ENCODE results near the gene NUTF2.
"Not testable (repeated sequence)": the region's sequence is repeated elsewhere in the genome, so short reads cannot be mapped to it uniquely, and the experiment has no call there.

Gene NUTF2

GRCh38 chr16:67907397-67908180, 60.9 kb downstream of the NUTF2 start:
- peaks cover 15% of the 10 kb centered on the region for H3K36me3 Mint-ChIP-seq (ENCODE audit: low read depth)
- H3K27me3 Mint-ChIP-seq, result no peaks in the 10 kb centered on the region
- H3K4me3 Mint-ChIP-seq, result no peak overlapping the region

GRCh38 chr16:67909056-67909742, 62.5 kb downstream of the NUTF2 start:
- Mint-ChIP-seq H3K36me3 (ENCODE audit: low read depth) (peaks cover 9% of the 10 kb centered on the region), H3K27me3 (no peaks in the 10 kb centered on the region), H3K9me3 (no peaks in the 10 kb centered on the region), H3K4me1 (ENCODE audit: low read depth) (peaks cover 25% of the 10 kb centered on the region), H3K4me3 (no peak overlapping the region), H3K27ac (no peak overlapping the region)

More at GRCh38 chr16:67907397-67908180, 60.9 kb downstream of the NUTF2 start:
- Mint-ChIP-seq H3K27ac (peak overlapping the region; percentile 19), H3K9me3 (no peaks in the 10 kb centered on the region), H3K4me1 (ENCODE audit: low read depth) (peaks cover 25% of the 10 kb centered on the region)

- H3K4me3 Mint-ChIP-seq, result no peak overlapping the region
- H3K27ac Mint-ChIP-seq, result peak overlapping the region; percentile 1
- peaks cover 25% of the 10 kb centered on the region for H3K4me1 Mint-ChIP-seq (ENCODE audit: low read depth)
- H3K9me3 Mint-ChIP-seq, result no peaks in the 10 kb centered on the region
- no peaks in the 10 kb centered on the region for H3K27me3 Mint-ChIP-seq
- peaks cover 9% of the 10 kb centered on the region for H3K36me3 Mint-ChIP-seq (ENCODE audit: low read depth)
These were observed 63.4 kb downstream of the NUTF2 start for GRCh38 chr16:67910158-67910557.

- no peak overlapping the region for H3K27ac Mint-ChIP-seq
- no peaks in the 10 kb centered on the region for H3K27me3 Mint-ChIP-seq
- peaks cover 13% of the 10 kb centered on the region for H3K36me3 Mint-ChIP-seq (ENCODE audit: low read depth)
- H3K4me3 Mint-ChIP-seq, result no peak overlapping the region
- no peaks in the 10 kb centered on the region for H3K9me3 Mint-ChIP-seq
- H3K4me1 Mint-ChIP-seq (ENCODE audit: low read depth), result peaks cover 23% of the 10 kb centered on the region
These were observed 68.2 kb downstream of the NUTF2 start for GRCh38 chr16:67914758-67915495.

- peaks cover 18% of the 10 kb centered on the region for H3K4me1 Mint-ChIP-seq (ENCODE audit: low read depth)
- H3K27ac Mint-ChIP-seq, H3K4me3 Mint-ChIP-seq: not testable (repeated sequence)
These were observed 68.7 kb downstream of the NUTF2 start for GRCh38 chr16:67915496-67915769.

GRCh38 chr16:67915831-67916723, 69.3 kb downstream of the NUTF2 start:
- H3K4me3 Mint-ChIP-seq, result no peak overlapping the region
- no peaks in the 10 kb centered on the region for H3K27me3 Mint-ChIP-seq
- no peaks in the 10 kb centered on the region for H3K9me3 Mint-ChIP-seq
- H3K4me1 Mint-ChIP-seq (ENCODE audit: low read depth), result peaks cover 17% of the 10 kb centered on the region
- peaks cover 10% of the 10 kb centered on the region for H3K36me3 Mint-ChIP-seq (ENCODE audit: low read depth)
- no peak overlapping the region for H3K27ac Mint-ChIP-seq

More at GRCh38 chr16:67915496-67915769, 68.7 kb downstream of the NUTF2 start:
- H3K9me3 Mint-ChIP-seq; H3K36me3 Mint-ChIP-seq (ENCODE audit: low read depth); H3K27me3 Mint-ChIP-seq: not testable (repeated sequence)

GRCh38 chr16:67917140-67917851, 70.6 kb downstream of the NUTF2 start:
- peaks cover 29% of the 10 kb centered on the region for H3K4me1 Mint-ChIP-seq (ENCODE audit: low read depth)
- no peaks in the 10 kb centered on the region for H3K9me3 Mint-ChIP-seq
- no peak overlapping the region for H3K4me3 Mint-ChIP-seq
- peak overlapping the region; percentile 84 for H3K27ac Mint-ChIP-seq
- H3K27me3 Mint-ChIP-seq, result no peaks in the 10 kb centered on the region
- peaks cover 5% of the 10 kb centered on the region for H3K36me3 Mint-ChIP-seq (ENCODE audit: low read depth)

GRCh38 chr16:67917852-67918236, 71.1 kb downstream of the NUTF2 start:
- Mint-ChIP-seq H3K9me3 (no peaks in the 10 kb centered on the region), H3K4me3 (no peak overlapping the region), H3K4me1 (ENCODE audit: low read depth) (peaks cover 35% of the 10 kb centered on the region), H3K36me3 (ENCODE audit: low read depth) (peaks cover 5% of the 10 kb centered on the region), H3K27me3 (no peaks in the 10 kb centered on the region), H3K27ac (peak overlapping the region; percentile 84)

GRCh38 chr16:67919622-67920221, 73.0 kb downstream of the NUTF2 start:
- Mint-ChIP-seq H3K27ac (no peak overlapping the region), H3K27me3 (no peaks in the 10 kb centered on the region), H3K36me3 (ENCODE audit: low read depth) (peaks cover 5% of the 10 kb centered on the region), H3K4me3 (no peak overlapping the region), H3K4me1 (ENCODE audit: low read depth) (peaks cover 35% of the 10 kb centered on the region), H3K9me3 (no peaks in the 10 kb centered on the region)

All from stimulated activated naive CD8-positive, alpha-beta T cell treated with anti-CD3 and anti-CD28 coated beads, Interleukin-15, Interleukin-2, amounts not matched to agents 100 ng/mL and 50 ng/mL, for 24 hours (primary cell).